Measurements from ENCODE around the gene POLK.

The POLK gene

DNA sequence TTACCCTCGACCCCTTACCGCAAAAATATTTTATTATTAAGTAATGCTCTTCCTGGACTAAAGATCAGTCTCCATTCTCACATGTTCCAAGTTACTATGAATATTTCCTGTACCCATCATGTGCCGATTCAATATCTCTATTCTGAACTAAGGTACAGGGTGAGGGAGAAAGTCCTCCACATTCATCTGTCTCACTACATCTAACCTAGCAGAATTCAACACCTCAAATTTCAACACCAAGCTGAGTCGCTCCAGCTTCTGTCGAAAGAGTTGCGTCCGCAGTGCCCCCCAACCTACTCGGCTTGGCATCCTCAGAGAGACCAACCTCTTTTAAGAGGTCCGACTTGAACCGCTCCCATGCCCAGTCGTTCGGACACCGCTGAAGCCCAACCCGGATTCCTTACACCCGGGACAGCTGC, 1.3 kb upstream of the POLK start:
- in situ Hi-C loops (cut with HindIII; ENCODE audit: low sequenced_read_pairs), result no loop called here
- peak overlapping the region; percentile 85 for H3K4me3 ChIP-seq (ENCODE audit: low read depth, low read length)
- DNase-seq (ENCODE audit: low read depth, low spot score), result peak; percentile 38
- TF ChIP-seq, protein P1, sequence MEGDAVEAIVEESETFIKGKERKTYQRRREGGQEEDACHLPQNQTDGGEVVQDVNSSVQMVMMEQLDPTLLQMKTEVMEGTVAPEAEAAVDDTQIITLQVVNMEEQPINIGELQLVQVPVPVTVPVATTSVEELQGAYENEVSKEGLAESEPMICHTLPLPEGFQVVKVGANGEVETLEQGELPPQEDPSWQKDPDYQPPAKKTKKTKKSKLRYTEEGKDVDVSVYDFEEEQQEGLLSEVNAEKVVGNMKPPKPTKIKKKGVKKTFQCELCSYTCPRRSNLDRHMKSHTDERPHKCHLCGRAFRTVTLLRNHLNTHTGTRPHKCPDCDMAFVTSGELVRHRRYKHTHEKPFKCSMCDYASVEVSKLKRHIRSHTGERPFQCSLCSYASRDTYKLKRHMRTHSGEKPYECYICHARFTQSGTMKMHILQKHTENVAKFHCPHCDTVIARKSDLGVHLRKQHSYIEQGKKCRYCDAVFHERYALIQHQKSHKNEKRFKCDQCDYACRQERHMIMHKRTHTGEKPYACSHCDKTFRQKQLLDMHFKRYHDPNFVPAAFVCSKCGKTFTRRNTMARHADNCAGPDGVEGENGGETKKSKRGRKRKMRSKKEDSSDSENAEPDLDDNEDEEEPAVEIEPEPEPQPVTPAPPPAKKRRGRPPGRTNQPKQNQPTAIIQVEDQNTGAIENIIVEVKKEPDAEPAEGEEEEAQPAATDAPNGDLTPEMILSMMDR (IDR thresholded peaks at IDR 0.05; ENCODE audit: low read depth, low read length), result no peak

DNA sequence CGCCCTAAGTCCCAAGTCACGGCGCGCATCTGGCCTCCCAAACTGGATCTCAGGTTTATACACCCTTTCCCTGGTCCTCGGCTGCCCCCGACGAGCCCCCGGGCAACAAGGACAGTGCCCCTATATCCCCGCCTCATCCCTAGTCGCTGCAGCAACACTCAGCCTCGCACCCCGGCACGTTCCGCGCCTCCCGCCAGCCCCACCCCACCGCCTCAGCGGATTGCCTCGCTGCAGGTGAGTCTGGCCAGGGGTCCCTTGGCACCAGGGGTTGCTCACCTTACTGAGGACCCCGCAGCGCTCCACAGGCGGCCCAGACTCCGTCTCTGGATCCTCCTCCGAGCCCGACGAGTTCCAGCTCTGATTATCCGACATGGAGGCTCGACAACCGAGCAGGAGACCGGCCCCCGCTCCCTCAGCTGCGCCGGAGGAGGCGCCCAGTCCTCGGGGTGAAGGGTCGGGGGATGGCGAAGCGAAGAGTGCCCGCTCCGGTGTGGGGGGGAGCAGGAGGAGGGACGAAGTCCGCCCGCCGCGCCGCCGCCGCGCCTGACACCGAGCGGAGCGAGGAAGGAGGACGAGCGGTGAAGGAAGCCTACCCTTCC, 756 bp upstream of the POLK start:
- in situ Hi-C loops (cut with HindIII; ENCODE audit: low sequenced_read_pairs), result no loop called here
- TF ChIP-seq, protein P1 (IDR thresholded peaks at IDR 0.05; ENCODE audit: low read depth, low read length), result no peak
- no peak for DNase-seq (ENCODE audit: low read depth, low spot score)
- H3K4me3 ChIP-seq (ENCODE audit: low read depth, low read length), result peak overlapping the region; percentile 85

DNA sequence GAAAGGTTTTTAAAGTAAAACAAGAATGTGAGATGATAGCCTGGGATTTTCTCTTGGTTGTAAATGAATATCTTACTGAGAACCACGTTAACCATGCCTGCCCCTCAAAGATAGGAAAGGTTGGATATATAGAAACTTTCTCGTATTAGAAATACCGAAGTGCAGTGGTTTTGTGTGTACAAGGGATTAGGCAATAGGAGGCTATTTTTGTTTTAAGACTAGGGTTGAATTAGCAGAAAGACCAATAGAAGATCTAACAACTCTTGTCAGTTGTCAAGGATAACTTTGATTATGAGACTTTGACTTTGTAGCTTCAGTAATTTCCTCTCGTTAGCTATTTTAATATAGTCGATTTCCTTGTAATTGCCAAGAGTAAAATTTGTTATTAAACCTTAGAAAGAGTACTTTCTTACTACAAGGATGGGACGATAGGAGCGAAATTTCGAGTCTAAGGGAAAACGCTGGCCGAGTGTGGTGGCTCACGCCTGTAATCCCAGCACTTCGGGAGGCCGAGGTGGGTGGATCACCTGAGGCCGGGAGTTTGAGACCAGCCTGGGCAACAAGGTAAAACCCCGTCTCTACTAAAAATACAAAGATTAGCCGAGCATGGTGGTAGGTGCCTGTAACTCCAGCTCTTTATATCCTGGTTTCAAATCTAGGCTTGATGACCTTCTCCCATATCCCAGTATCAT, 838 bp downstream of the POLK start:
- no peak for DNase-seq (ENCODE audit: low read depth, low spot score)
- TF ChIP-seq, protein P1 (IDR thresholded peaks at IDR 0.05; ENCODE audit: low read depth, low read length), result no peak
- peak overlapping the region; percentile 78 for H3K4me3 ChIP-seq (ENCODE audit: low read depth, low read length)
- in situ Hi-C loops (cut with HindIII; ENCODE audit: low sequenced_read_pairs), result no loop called here

DNA sequence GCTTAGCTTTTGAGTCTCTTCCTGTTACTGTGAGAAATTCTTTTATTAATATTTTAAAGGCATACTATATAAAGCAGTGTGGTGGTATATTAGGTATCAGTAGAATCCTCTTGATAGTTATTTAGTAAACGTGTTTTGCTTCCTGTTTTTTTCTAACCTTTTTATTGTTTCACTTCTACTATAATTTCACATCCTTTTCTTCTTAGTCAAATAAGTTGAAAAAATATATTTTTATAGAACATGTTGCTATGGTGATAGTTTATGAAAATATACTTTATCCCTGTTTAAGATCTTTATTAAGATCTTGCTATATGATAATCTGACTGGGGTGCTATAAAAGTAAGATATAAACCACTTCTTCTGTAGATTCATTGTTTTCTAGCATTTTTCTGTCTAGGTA, 2.1 kb downstream of the POLK start:
- no peak overlapping the region for H3K4me3 ChIP-seq (ENCODE audit: low read depth, low read length)
- in situ Hi-C loops (cut with HindIII; ENCODE audit: low sequenced_read_pairs), result no loop called here
- TF ChIP-seq, protein P1 (IDR thresholded peaks at IDR 0.05; ENCODE audit: low read depth, low read length), result no peak
- no peak for DNase-seq (ENCODE audit: low read depth, low spot score)

DNA sequence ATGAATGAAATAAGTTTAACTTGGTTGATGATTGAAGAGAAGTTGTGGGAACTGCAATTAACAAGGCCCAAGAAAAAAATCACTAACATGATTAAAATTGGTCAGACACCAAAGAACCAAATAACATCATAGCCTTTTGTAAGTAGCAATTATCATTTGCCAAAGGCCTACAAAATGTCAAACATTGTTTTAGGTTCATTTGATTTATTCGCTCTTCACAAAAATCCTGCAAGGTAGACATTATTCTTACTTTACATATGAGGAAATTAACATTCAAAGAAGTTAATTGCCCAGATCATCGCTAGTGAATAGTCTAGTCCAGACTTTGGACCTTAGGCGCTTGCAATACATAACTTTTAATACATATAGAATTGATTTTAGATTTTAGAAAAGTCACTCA, 2.6 kb downstream of the POLK start:
- H3K4me3 ChIP-seq (ENCODE audit: low read depth, low read length), result no peak overlapping the region
- in situ Hi-C loops (cut with HindIII; ENCODE audit: low sequenced_read_pairs), result no loop called here
- no peak for DNase-seq (ENCODE audit: low read depth, low spot score)
- TF ChIP-seq, protein P1 (IDR thresholded peaks at IDR 0.05; ENCODE audit: low read depth, low read length), result no peak

DNA sequence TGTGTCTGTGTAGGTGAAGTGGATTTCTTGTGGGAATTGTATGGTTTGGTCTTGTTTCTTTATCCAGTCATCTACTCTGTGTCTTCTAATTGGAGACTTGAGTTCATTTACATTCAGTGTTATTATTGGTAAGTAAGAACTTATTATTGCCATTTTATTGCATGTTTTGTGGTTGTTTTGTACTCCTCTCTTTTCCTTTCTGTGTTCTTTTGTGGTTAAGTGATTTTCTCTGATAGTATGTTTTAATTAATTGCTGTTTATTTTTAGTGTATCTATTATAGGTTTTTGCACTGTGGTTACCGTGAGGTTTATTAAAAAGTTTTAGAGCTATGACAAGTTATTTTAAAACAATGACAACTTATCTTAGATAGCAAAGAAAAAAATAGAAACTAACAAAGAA, 8.1 kb downstream of the POLK start:
- no peak overlapping the region for H3K4me3 ChIP-seq (ENCODE audit: low read depth, low read length)
- TF ChIP-seq, protein P1 (IDR thresholded peaks at IDR 0.05; ENCODE audit: low read depth, low read length), result no peak
- no peak for DNase-seq (ENCODE audit: low read depth, low spot score)
- in situ Hi-C loops (cut with HindIII; ENCODE audit: low sequenced_read_pairs), result no loop called here

Measured in astrocyte of the spinal cord (primary cell).